ENCODE data around the gene OLFML3.

OLFML3 gene

DNA sequence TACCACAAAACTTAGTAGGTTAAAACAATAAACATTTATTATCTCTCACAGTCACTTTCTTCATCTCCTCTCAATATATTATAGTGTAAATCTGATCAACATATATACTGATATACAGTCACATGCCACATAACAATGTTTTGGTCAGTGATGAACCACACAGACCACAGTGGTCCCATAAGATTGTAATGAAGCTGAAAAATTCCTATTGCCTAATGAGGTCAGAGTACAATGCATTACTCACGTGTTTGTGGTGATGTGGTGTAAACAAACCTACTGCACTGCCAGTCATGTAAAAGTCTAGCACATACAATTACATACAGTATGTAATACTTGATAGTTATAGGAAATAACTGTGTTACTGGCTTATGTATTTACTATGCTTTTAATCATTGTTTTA lies 30.1 kb downstream of the OLFML3 start:
- TF ChIP-seq CTCF (conservative IDR thresholded peaks at IDR 0.05; ENCODE audit: low read length) (no peak), EZH2phosphoT487 (IDR thresholded peaks at IDR 0.05; ENCODE audit: borderline replicate concordance) (no peak)
- H4K20me1 ChIP-seq (ENCODE audit: insufficient read depth, low read length, poor library complexity, severe bottlenecking), result no peaks in the 10 kb centered on the region

GRCh38 chr1:114010433-114011184 lies 31.3 kb downstream of the OLFML3 start:
- Histone ChIP-seq H3K27me3 (ENCODE audit: insufficient read depth, low read length, poor library complexity, severe bottlenecking) (no peaks in the 10 kb centered on the region), H4K20me1 (ENCODE audit: insufficient read depth, low read length, poor library complexity, severe bottlenecking) (no peaks in the 10 kb centered on the region), H3K9me3 (ENCODE audit: insufficient read depth, low read depth, low read length) (no peaks in the 10 kb centered on the region), H2AFZ (ENCODE audit: low read length) (no peak overlapping the region), H3K36me3 (ENCODE audit: insufficient read depth, low read length) (no peaks in the 10 kb centered on the region), H3K4me3 (ENCODE audit: low read length, poor library complexity, severe bottlenecking) (no peak overlapping the region), H3F3A (ENCODE audit: low read depth) (no peaks in the 10 kb centered on the region), H3K79me2 (ENCODE audit: insufficient read depth, low read length) (no peaks in the 10 kb centered on the region), H3K4me1 (ENCODE audit: insufficient read depth, low read length, poor library complexity, severe bottlenecking) (peaks cover 4% of the 10 kb centered on the region), H3K9ac (ENCODE audit: low read depth, low read length, poor library complexity, severe bottlenecking) (no peak overlapping the region), H3K4me2 (ENCODE audit: low read depth, low read length, poor library complexity, severe bottlenecking) (no peak overlapping the region), H3K9me2 (replicated peaks; ENCODE audit: low read depth, low read length) (no peaks in the 10 kb centered on the region)
- TF ChIP-seq EZH2phosphoT487 (IDR thresholded peaks at IDR 0.05; ENCODE audit: borderline replicate concordance), result no peak
- TF ChIP-seq CTCF (conservative IDR thresholded peaks at IDR 0.05; ENCODE audit: low read length), result no peak

More for the DNA sequence above, 30.1 kb downstream of the OLFML3 start:
- Histone ChIP-seq H2AFZ (ENCODE audit: low read length) (no peak overlapping the region), H3K79me2 (ENCODE audit: insufficient read depth, low read length) (no peaks in the 10 kb centered on the region), H3K9me2 (replicated peaks; ENCODE audit: low read depth, low read length) (no peaks in the 10 kb centered on the region), H3K4me3 (ENCODE audit: low read length, poor library complexity, severe bottlenecking) (no peak overlapping the region), H3K4me1 (ENCODE audit: insufficient read depth, low read length, poor library complexity, severe bottlenecking) (peaks cover 4% of the 10 kb centered on the region), H3K27me3 (ENCODE audit: insufficient read depth, low read length, poor library complexity, severe bottlenecking) (no peaks in the 10 kb centered on the region), H3F3A (ENCODE audit: low read depth) (no peaks in the 10 kb centered on the region), H3K9me3 (ENCODE audit: insufficient read depth, low read depth, low read length) (no peaks in the 10 kb centered on the region), H3K9ac (ENCODE audit: low read depth, low read length, poor library complexity, severe bottlenecking) (no peak overlapping the region), H3K36me3 (ENCODE audit: insufficient read depth, low read length) (no peaks in the 10 kb centered on the region), H3K4me2 (ENCODE audit: low read depth, low read length, poor library complexity, severe bottlenecking) (no peak overlapping the region)

- Histone ChIP-seq H3K27me3 (ENCODE audit: insufficient read depth, low read length, poor library complexity, severe bottlenecking) (no peaks in the 10 kb centered on the region), H3F3A (ENCODE audit: low read depth) (no peaks in the 10 kb centered on the region), H4K20me1 (ENCODE audit: insufficient read depth, low read length, poor library complexity, severe bottlenecking) (no peaks in the 10 kb centered on the region), H3K9ac (ENCODE audit: low read depth, low read length, poor library complexity, severe bottlenecking) (no peak overlapping the region), H3K9me3 (ENCODE audit: insufficient read depth, low read depth, low read length) (no peaks in the 10 kb centered on the region), H3K4me1 (ENCODE audit: insufficient read depth, low read length, poor library complexity, severe bottlenecking) (peaks cover 4% of the 10 kb centered on the region), H2AFZ (ENCODE audit: low read length) (no peak overlapping the region), H3K79me2 (ENCODE audit: insufficient read depth, low read length) (no peaks in the 10 kb centered on the region), H3K36me3 (ENCODE audit: insufficient read depth, low read length) (no peaks in the 10 kb centered on the region), H3K9me2 (replicated peaks; ENCODE audit: low read depth, low read length) (no peaks in the 10 kb centered on the region), H3K4me2 (ENCODE audit: low read depth, low read length, poor library complexity, severe bottlenecking) (no peak overlapping the region), H3K4me3 (ENCODE audit: low read length, poor library complexity, severe bottlenecking) (no peak overlapping the region)
- no peak for TF ChIP-seq CTCF (conservative IDR thresholded peaks at IDR 0.05; ENCODE audit: low read length)
- no peak for TF ChIP-seq EZH2phosphoT487 (IDR thresholded peaks at IDR 0.05; ENCODE audit: borderline replicate concordance)
Measured at GRCh38 chr1:114011796-114012195, 32.5 kb downstream of the OLFML3 start.

Measured in Loucy (cell line).